ENCODE measurements around the gene MMP25. TPM values are rescaled to one million over a fixed set of nuclear protein-coding genes. Genes with fewer than 3 reads are reported as not detected.
A peak's percentile ranks its signal among the peaks of the same experiment; 100 is the strongest.

The MMP25 gene
- total RNA-seq, 1 experiment from 2014 or later, result 0.11 TPM

DNA sequence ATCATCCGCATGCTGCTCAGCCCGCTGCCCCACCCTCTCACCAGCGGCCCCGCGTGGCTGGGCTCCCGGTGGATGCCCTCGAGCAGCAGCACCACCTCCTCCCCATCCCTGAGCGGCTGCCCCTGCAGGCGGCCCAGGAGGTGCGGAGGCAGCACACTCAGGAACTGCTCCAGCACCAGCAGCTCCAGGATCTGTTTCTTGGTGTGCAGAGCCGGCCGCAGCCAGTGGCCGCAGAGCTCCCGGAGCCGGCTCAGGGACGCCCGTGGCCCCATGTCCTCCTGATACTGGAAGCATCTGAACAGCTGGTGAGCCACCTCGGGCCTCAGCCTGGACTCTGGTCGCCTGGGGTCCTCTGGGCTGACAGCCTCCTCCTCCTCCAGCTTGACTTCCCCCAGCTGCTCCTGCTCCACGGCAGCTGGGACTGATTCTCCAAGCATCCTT, 46.2 kb downstream of the MMP25 start:
- Histone ChIP-seq H3K4me3 (ENCODE audit: low read depth, low read length) (no peak overlapping the region), H3K4me1 (no peaks in the 10 kb centered on the region), H3K9me3 (no peaks in the 10 kb centered on the region), H3K27me3 (replicated peaks; ENCODE audit: control insufficient read depth, insufficient read depth, low read length) (no peaks in the 10 kb centered on the region), H3K36me3 (ENCODE audit: control insufficient read depth, insufficient read depth, low read length) (no peaks in the 10 kb centered on the region)
- Mint-ChIP-seq H3K27ac (ENCODE audit: unreplicated experiment) (no peak overlapping the region), H3K27me3 (ENCODE audit: insufficient read depth, unreplicated experiment) (no peaks in the 10 kb centered on the region), H3K36me3 (ENCODE audit: insufficient read depth, unreplicated experiment) (no peaks in the 10 kb centered on the region), H3K4me3 (ENCODE audit: unreplicated experiment) (no peak overlapping the region), H3K9me3 (ENCODE audit: unreplicated experiment) (no peaks in the 10 kb centered on the region), H3K4me1 (ENCODE audit: low read depth, unreplicated experiment) (peaks cover 1% of the 10 kb centered on the region)
- no peak for DNase-seq
- POLR2A ChIA-PET, result no interaction called here
- intact Hi-C loops (cut with micrococcal nuclease; ENCODE audit: unreplicated experiment), result no loop called here
- TF ChIP-seq, protein P1, sequence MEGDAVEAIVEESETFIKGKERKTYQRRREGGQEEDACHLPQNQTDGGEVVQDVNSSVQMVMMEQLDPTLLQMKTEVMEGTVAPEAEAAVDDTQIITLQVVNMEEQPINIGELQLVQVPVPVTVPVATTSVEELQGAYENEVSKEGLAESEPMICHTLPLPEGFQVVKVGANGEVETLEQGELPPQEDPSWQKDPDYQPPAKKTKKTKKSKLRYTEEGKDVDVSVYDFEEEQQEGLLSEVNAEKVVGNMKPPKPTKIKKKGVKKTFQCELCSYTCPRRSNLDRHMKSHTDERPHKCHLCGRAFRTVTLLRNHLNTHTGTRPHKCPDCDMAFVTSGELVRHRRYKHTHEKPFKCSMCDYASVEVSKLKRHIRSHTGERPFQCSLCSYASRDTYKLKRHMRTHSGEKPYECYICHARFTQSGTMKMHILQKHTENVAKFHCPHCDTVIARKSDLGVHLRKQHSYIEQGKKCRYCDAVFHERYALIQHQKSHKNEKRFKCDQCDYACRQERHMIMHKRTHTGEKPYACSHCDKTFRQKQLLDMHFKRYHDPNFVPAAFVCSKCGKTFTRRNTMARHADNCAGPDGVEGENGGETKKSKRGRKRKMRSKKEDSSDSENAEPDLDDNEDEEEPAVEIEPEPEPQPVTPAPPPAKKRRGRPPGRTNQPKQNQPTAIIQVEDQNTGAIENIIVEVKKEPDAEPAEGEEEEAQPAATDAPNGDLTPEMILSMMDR (IDR thresholded peaks at IDR 0.05; ENCODE audit: insufficient read depth in 1 of 2, low read depth in 1 of 2, low read length in 1 of 2, severe bottlenecking in 1 of 2, unreplicated experiment in 1 of 2), result no peak
- CTCF ChIA-PET, result no interaction called here
- no TSS peak for BruUV-seq (replicated peaks)

DNA sequence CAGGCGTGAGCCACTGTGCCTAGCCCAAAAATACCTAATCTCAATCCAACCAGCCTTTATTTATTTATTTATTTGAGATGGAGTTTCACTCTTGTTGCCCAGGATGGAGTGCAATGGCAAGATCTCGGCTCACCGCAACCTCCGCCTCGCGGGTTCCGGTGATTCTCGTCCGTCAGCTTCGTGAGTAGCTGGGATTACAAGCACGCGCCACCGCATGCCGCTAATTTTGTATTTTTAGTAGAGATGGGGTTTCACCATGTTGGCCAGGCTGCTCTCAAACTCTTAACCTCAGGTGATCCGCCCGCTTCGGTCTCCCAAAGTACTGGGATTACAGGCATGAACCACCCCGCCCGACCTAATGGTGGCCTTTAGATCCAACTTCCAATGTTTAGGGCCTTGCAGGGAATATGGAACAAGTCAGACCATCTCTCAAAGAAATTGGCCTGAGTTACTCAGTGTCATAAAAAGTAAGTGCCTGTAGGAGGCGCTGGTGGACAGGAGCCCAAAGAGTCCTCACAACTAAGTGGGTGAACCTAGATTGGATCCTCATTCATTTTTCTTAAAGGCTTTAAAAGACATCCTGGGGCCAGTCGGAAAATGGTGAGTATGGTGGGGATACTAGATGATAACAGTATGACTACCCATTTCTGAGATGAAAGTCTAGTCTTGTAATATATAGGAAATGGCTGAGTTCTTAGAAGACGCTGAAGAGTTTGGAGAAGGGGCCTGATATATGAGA, 48.1 kb downstream of the MMP25 start:
- H3K27ac Mint-ChIP-seq (ENCODE audit: unreplicated experiment), result no peak overlapping the region

DNA sequence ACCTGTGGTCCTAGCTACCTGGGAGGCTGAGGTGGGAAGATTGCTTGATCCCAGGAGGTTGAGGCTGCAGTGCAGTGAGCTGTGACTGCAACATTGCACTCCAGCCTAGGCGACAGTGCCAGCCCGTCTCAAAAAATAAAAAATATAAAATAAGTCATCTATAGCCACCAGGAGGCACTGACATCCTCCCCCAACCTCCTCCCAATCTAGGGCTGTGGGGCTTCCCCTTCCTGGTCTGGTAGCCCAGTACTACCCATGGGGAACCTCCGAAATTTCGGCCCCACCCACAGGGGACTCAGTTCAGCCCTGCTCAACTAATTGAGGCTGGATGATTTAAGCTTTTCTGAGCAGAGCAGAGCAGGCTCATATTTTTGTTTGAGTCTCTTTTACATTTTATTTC, 49.5 kb downstream of the MMP25 start:
- Mint-ChIP-seq H3K4me1 (ENCODE audit: low read depth, unreplicated experiment) (peaks cover 14% of the 10 kb centered on the region), H3K27me3 (ENCODE audit: insufficient read depth, unreplicated experiment) (no peaks in the 10 kb centered on the region), H3K4me3 (ENCODE audit: unreplicated experiment) (no peak overlapping the region), H3K27ac (ENCODE audit: unreplicated experiment) (no peak overlapping the region), H3K36me3 (ENCODE audit: insufficient read depth, unreplicated experiment) (no peaks in the 10 kb centered on the region), H3K9me3 (ENCODE audit: unreplicated experiment) (no peaks in the 10 kb centered on the region)
- intact Hi-C loops (cut with micrococcal nuclease; ENCODE audit: unreplicated experiment), result no loop called here
- Histone ChIP-seq H3K4me1 (peaks cover 7% of the 10 kb centered on the region), H3K36me3 (ENCODE audit: control insufficient read depth, insufficient read depth, low read length) (no peaks in the 10 kb centered on the region), H3K4me3 (ENCODE audit: low read depth, low read length) (no peak overlapping the region), H3K27me3 (replicated peaks; ENCODE audit: control insufficient read depth, insufficient read depth, low read length) (no peaks in the 10 kb centered on the region), H3K9me3 (no peaks in the 10 kb centered on the region)
- BruUV-seq (replicated peaks), result no TSS peak
- ChIA-PET CTCF (interaction anchor here (0.6 to 1.5 kb wide), 2 partner anchors 34 to 176 kb away, joined by 3 to 5 read pairs; no protein-coding TSS in a partner anchor), POLR2A (interaction anchor here (0.8 kb wide), 1 partner anchor 37 kb away, joined by 6 read pairs; no protein-coding TSS in a partner anchor)
- DNase-seq, result no peak
- TF ChIP-seq, protein P1 (IDR thresholded peaks at IDR 0.05; ENCODE audit: insufficient read depth in 1 of 2, low read depth in 1 of 2, low read length in 1 of 2, severe bottlenecking in 1 of 2, unreplicated experiment in 1 of 2), result peak in 1 of 2 experiments; percentile 22

More for the DNA sequence above, 48.1 kb downstream of the MMP25 start:
- H3K4me1 Mint-ChIP-seq (ENCODE audit: low read depth, unreplicated experiment), result peaks cover 6% of the 10 kb centered on the region
- Histone ChIP-seq H3K4me1 (peaks cover 1% of the 10 kb centered on the region; the same call in 1 of the 2 replicates), H3K4me3 (ENCODE audit: low read depth, low read length) (no peak overlapping the region), H3K36me3 (ENCODE audit: control insufficient read depth, insufficient read depth, low read length) (no peaks in the 10 kb centered on the region), H3K9me3 (no peaks in the 10 kb centered on the region), H3K27me3 (replicated peaks; ENCODE audit: control insufficient read depth, insufficient read depth, low read length) (no peaks in the 10 kb centered on the region)
- H3K4me3 Mint-ChIP-seq (ENCODE audit: unreplicated experiment), result no peak overlapping the region
- ChIA-PET POLR2A (no interaction called here), CTCF (no interaction called here)
- H3K9me3 Mint-ChIP-seq (ENCODE audit: unreplicated experiment), result no peaks in the 10 kb centered on the region
- intact Hi-C loops (cut with micrococcal nuclease; ENCODE audit: unreplicated experiment), result no loop called here
- TF ChIP-seq, protein P1 (IDR thresholded peaks at IDR 0.05; ENCODE audit: insufficient read depth in 1 of 2, low read depth in 1 of 2, low read length in 1 of 2, severe bottlenecking in 1 of 2, unreplicated experiment in 1 of 2), result peak; percentile 38 to 62
- H3K27me3 Mint-ChIP-seq (ENCODE audit: insufficient read depth, unreplicated experiment), result no peaks in the 10 kb centered on the region
- no peaks in the 10 kb centered on the region for H3K36me3 Mint-ChIP-seq (ENCODE audit: insufficient read depth, unreplicated experiment)
- no TSS peak for BruUV-seq (replicated peaks)
- DNase-seq, result peak in 1 of 2 experiments; percentile 32
